SU-DHL-6 (cell line): ENCODE data around the gene TLR7.

Experiments
- H2AFZ ChIP-seq: fragments of 200-600 bp; sonication (generic); 2 replicates; pipeline ENCODE4 v1.6.1; 2014; ENCODE audit warnings: low read depth, mild to moderate bottlenecking, moderate library complexity, mixed read lengths, antibody characterized with exemption, low read length; ENCODE audit not compliant: severe bottlenecking
- H3F3A ChIP-seq: fragments of 200-600 bp; shearing (Covaris generic); 2 replicates; pipeline ENCODE4 v1.6.0; 2016; ENCODE audit warnings: antibody characterized with exemption, mild to moderate bottlenecking; ENCODE audit not compliant: insufficient read depth
- H3K27ac ChIP-seq: fragments of 200-600 bp; sonication (generic); 2 replicates; pipeline ENCODE4 v1.5.1; 2016; ENCODE audit warnings: low read depth, mild to moderate bottlenecking, low read length, moderate library complexity, mixed read lengths
- H3K27me3 ChIP-seq: fragments of 200-600 bp; sonication (generic), shearing (Covaris generic); 2 replicates; pipeline ENCODE4 v1.6.0; 2014; ENCODE audit warnings: mild to moderate bottlenecking, low read length
- H3K36me3 ChIP-seq: fragments of 200-600 bp; sonication (generic); 2 replicates; pipeline ENCODE4 v1.6.1; 2014; ENCODE audit warnings: mild to moderate bottlenecking, low read length, mixed read lengths
- H3K4me2 ChIP-seq: fragments of 300-600, 200-600 bp; shearing (Covaris generic), sonication (generic); 2 replicates; pipeline ENCODE4 v1.6.0; 2014; ENCODE audit warnings: low read length, low read depth, mild to moderate bottlenecking; ENCODE audit not compliant: poor library complexity, severe bottlenecking
- H3K4me3 ChIP-seq: fragments of 200-600 bp; sonication (generic); 2 replicates; pipeline ENCODE4 v1.5.1; 2014; ENCODE audit warnings: antibody characterized with exemption, low read length, mild to moderate bottlenecking, mixed read lengths; ENCODE audit not compliant: insufficient read depth, poor library complexity, severe bottlenecking
- H3K79me2 ChIP-seq: fragments of 200-600 bp; sonication (generic); 2 replicates; pipeline ENCODE4 v1.6.1; 2014; ENCODE audit warnings: mild to moderate bottlenecking, low read length, moderate library complexity; ENCODE audit not compliant: insufficient read depth
- H3K9ac ChIP-seq: fragments of 200-600 bp; sonication (generic); 2 replicates; pipeline ENCODE4 v1.7.0; 2014; ENCODE audit warnings: mild to moderate bottlenecking, low read length
- H3K9me2 ChIP-seq: fragments of 200-600 bp; sonication (generic); replicated peaks from 2 replicates; pipeline ENCODE4 v1.6.1; 2014; ENCODE audit warnings: low read length; ENCODE audit not compliant: insufficient read depth
- H3K9me3 ChIP-seq: fragments of 200-600 bp; sonication (generic); 2 replicates; pipeline ENCODE4 v1.6.1; 2014; ENCODE audit warnings: low read length, mixed read lengths; ENCODE audit not compliant: insufficient read depth
- H4K20me1 ChIP-seq: fragments of 200-600 bp; sonication (generic); 2 replicates; pipeline ENCODE4 v1.6.1; 2014; ENCODE audit warnings: low read depth, mild to moderate bottlenecking, antibody characterized with exemption, low read length, moderate library complexity, mixed read lengths
- CTCF ChIP-seq: fragments of 200-600 bp; sonication (generic); IDR thresholded peaks from one replicate; pipeline ENCODE4 v1.5.1; 2017; ENCODE audit warnings: antibody characterized with exemption, mild to moderate bottlenecking, low read length, moderate library complexity; ENCODE audit not compliant: insufficient read depth, poor library complexity, severe bottlenecking
- EZH2phosphoT487 ChIP-seq: fragments of 200-600 bp; sonication (generic), shearing (Covaris generic); conservative IDR thresholded peaks from 2 replicates; pipeline ENCODE4 v1.6.1; 2018; ENCODE audit warnings: mild to moderate bottlenecking, antibody characterized with exemption, low read length, moderate library complexity, mixed read lengths

TLR7 gene

DNA sequence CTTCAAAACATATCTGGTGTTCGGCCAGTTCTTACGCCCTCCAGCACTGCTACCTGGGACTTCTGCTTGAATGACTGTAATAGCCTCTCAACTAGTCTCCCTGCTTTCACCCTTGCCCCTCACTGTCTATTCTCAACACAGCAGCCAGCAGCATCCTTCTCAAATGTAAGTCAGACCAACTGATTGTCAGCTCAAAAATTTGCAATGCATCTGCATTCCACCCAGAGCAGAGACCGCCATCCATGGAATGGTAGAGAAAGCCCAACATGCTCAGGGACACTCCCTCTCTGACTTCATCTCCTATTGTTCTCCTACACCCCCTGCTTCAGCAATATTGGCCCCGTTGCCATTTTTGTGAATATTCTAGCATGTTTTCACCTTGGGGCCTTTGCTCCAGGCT is 5.9 kb downstream of the TLR7 start:
- Histone ChIP-seq H3K27ac (no peak overlapping the region), H3K4me2 (no peak overlapping the region), H3K27me3 (no peaks in the 10 kb centered on the region), H3K79me2 (no peaks in the 10 kb centered on the region), H3K9me3 (no peaks in the 10 kb centered on the region), H3K4me3 (no peak overlapping the region), H3F3A (no peaks in the 10 kb centered on the region), H2AFZ (no peak overlapping the region), H4K20me1 (no peaks in the 10 kb centered on the region), H3K9ac (no peak overlapping the region), H3K9me2 (no peaks in the 10 kb centered on the region), H3K36me3 (no peaks in the 10 kb centered on the region)
- no peak for TF ChIP-seq EZH2phosphoT487
- no peak for TF ChIP-seq CTCF

DNA sequence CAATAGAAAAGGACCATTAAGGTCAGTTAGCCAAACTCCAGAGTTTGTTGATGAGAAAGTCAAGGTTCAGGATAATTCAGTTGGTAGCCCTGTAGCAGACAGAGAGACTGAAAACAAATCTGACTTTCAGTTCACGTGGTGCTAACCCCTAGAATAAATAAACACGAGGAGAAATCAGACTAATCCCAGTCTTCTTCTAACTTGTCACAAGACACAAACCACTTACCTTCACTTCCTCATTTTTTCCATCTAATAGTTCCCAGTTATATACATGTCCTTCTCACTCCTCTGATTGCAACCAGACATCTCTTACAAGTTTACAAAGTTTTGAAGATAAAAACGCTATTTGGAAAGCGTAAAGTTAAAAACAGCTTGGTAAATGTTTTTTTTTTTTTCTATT is 7.7 kb downstream of the TLR7 start:
- H3K9ac ChIP-seq: no peak overlapping the region
- H3K36me3 ChIP-seq: no peaks in the 10 kb centered on the region
- no peaks in the 10 kb centered on the region for H3F3A ChIP-seq
- H4K20me1 ChIP-seq: no peaks in the 10 kb centered on the region
- H2AFZ ChIP-seq: no peak overlapping the region
- H3K9me2 ChIP-seq: no peaks in the 10 kb centered on the region
- H3K27ac ChIP-seq: no peak overlapping the region
- no peaks in the 10 kb centered on the region for H3K9me3 ChIP-seq
- no peaks in the 10 kb centered on the region for H3K79me2 ChIP-seq
- H3K27me3 ChIP-seq: no peaks in the 10 kb centered on the region
- TF ChIP-seq CTCF: no peak
- no peak for TF ChIP-seq EZH2phosphoT487
- no peak overlapping the region for H3K4me3 ChIP-seq
- H3K4me2 ChIP-seq: no peak overlapping the region

DNA sequence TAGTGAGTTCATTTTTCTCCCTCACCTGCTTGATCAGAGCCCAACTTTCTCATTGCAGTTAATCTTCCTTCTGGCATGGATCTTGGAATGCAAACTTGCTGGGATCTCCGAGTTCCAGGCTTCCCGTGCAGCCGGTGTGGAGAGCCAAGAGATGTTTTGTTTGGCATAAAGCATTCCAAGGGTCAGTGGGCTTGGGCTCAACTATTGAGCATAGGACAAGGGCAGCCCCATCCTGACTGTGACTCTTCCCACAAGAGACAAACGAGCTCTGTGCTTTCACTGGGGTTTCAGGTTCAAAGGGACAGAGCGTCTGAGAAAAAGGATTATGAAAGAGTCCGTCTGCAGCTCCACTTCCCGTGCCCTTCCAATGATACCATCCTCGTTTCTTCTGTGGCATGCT is 10.5 kb downstream of the TLR7 start:
- Histone ChIP-seq H3K79me2 (no peaks in the 10 kb centered on the region), H3K9ac (no peak overlapping the region), H3K27ac (no peak overlapping the region), H3K9me3 (no peaks in the 10 kb centered on the region), H3K27me3 (no peaks in the 10 kb centered on the region), H3K4me3 (no peak overlapping the region), H3K36me3 (no peaks in the 10 kb centered on the region), H3K4me2 (no peak overlapping the region), H3F3A (no peaks in the 10 kb centered on the region), H2AFZ (no peak overlapping the region), H4K20me1 (no peaks in the 10 kb centered on the region), H3K9me2 (no peaks in the 10 kb centered on the region)
- no peak for TF ChIP-seq CTCF

- Histone ChIP-seq H3K9ac (no peak overlapping the region), H3K36me3 (no peaks in the 10 kb centered on the region), H3K9me2 (no peaks in the 10 kb centered on the region), H2AFZ (no peak overlapping the region), H3K27me3 (no peaks in the 10 kb centered on the region), H4K20me1 (no peaks in the 10 kb centered on the region), H3K4me3 (no peak overlapping the region), H3K27ac (no peak overlapping the region), H3K9me3 (no peaks in the 10 kb centered on the region), H3K79me2 (no peaks in the 10 kb centered on the region), H3K4me2 (no peak overlapping the region), H3F3A (no peaks in the 10 kb centered on the region)
- no peak for TF ChIP-seq CTCF
- TF ChIP-seq EZH2phosphoT487: no peak
These were observed 11.7 kb downstream of the TLR7 start for GRCh38 chrX:12878536-12878935.
